K562 (cell line): ENCODE results near the gene SLC5A5. TPM values are rescaled to one million over a fixed set of nuclear protein-coding genes. Genes with fewer than 3 reads are reported as not detected.

Source experiments
- ATAC-seq: fragments of 200-7000 bp; cut with Tn5 transposase; 3 replicates; pipeline ENCODE4 v1.9.1; 2020; ENCODE audit warnings: moderate library complexity
- BruUV-seq: library from RNA; stranded (reverse); fragments of 400-500 nt; replicated peaks from 2 replicates; lab custom pipeline; 2021; lab: Mats Ljungman, UMichigan
- CTCF ChIA-PET: fragments of 300-600 bp; formaldehyde crosslinking; extraction: SDS; loops from one replicate; lab custom pipeline; 2021; ENCODE audit warnings: low intra/inter-chr PET ratio; lab: Yijun Ruan, JAX
- POLR2A ChIA-PET: fragments of 300-600, 350-650 bp; sonication (Branson Sonifier 250); formaldehyde crosslinking; extraction: SDS; loops from one replicate; lab custom pipeline; 2021; ENCODE audit warnings: antibody characterized with exemption, inconsistent platforms; lab: Yijun Ruan, JAX
- DNase-seq, 4 experiments: peaks; one replicate each; pipeline versions ENCODE4 v3.0.0 to v3.0.0-alpha.2; 2011 to 2018; ENCODE audit warnings: low spot score in 3 of 4, mixed read lengths in 3 of 4; ENCODE audit errors: extremely low read depth in 1 of 4
- FAIRE-seq: peaks from 2 replicates; lab custom pipeline; 2011; peaks lifted over from hg19 to GRCh38; lab: Jason Lieb, UNC
- H2AFZ ChIP-seq: 2 replicates; pipeline ENCODE4 v1.6.0; 2011; ENCODE audit warnings: low read depth, low read length, control low read depth, inconsistent platforms
- H3K27ac ChIP-seq: fragments of 200-600 bp; 3 replicates; pipeline ENCODE4 v1.8.0; 2011; ENCODE audit warnings: low read depth, mild to moderate bottlenecking, control low read depth, inconsistent platforms, low read length, moderate library complexity, mixed read lengths; ENCODE audit errors: extremely low read depth
- H3K27me3 ChIP-seq, 2 experiments: fragments of 300-600 bp in 1 of 2; 2 replicates in 1 of 2; 3 replicates in 1 of 2; pipeline versions ENCODE4 v1.6.0 to v1.8.0; 2011; ENCODE audit warnings: inconsistent platforms in 2 of 2, low read length in 2 of 2, mild to moderate bottlenecking in 1 of 2, mixed read lengths in 1 of 2, moderate library complexity in 1 of 2; ENCODE audit not compliant: control insufficient read depth in 2 of 2, insufficient read depth in 2 of 2
- H3K36me3 ChIP-seq: fragments of 300-600 bp; 3 replicates; pipeline ENCODE4 v1.8.0; 2011; ENCODE audit warnings: mild to moderate bottlenecking, low read length, inconsistent platforms; ENCODE audit not compliant: control insufficient read depth, insufficient read depth
- H3K4me1 ChIP-seq, 2 experiments: fragments of 200-600 bp in 1 of 2; replicated peaks in 1 of 2; 2 replicates in 1 of 2; 3 replicates in 1 of 2; pipeline versions ENCODE4 v1.5.1 to v1.8.0; 2011; ENCODE audit warnings: inconsistent platforms in 2 of 2, low read length in 2 of 2, mild to moderate bottlenecking in 1 of 2, mixed read lengths in 1 of 2, moderate library complexity in 1 of 2; ENCODE audit not compliant: control insufficient read depth in 2 of 2, insufficient read depth in 2 of 2
- H3K4me2 ChIP-seq: 2 replicates; pipeline ENCODE4 v1.6.1; 2011; ENCODE audit warnings: low read length, control low read depth, inconsistent platforms, mixed read lengths; ENCODE audit not compliant: insufficient read depth
- H3K4me3 ChIP-seq: fragments of 200-600 bp; sonication (generic), shearing (Covaris generic); 2 replicates; pipeline ENCODE4 v1.5.1; 2016; ENCODE audit warnings: control low read depth, inconsistent platforms
- H3K79me2 ChIP-seq: fragments of 200-600 bp; 3 replicates; pipeline ENCODE4 v1.8.0; 2011; ENCODE audit warnings: low read length, inconsistent platforms; ENCODE audit not compliant: control insufficient read depth, insufficient read depth
- H3K9ac ChIP-seq, 2 experiments: 2 replicates each; pipeline versions ENCODE4 v1.6.0 to v1.6.1; 2011; ENCODE audit warnings: low read depth in 2 of 2, low read length in 2 of 2, control low read depth in 1 of 2, inconsistent platforms in 1 of 2, mild to moderate bottlenecking in 1 of 2, mixed read lengths in 1 of 2; ENCODE audit not compliant: insufficient read depth in 1 of 2
- H3K9me1 ChIP-seq: one replicate; pipeline ENCODE4 v1.6.0; 2011; ENCODE audit warnings: inconsistent platforms, mild to moderate bottlenecking, low read length, moderate library complexity; ENCODE audit not compliant: control insufficient read depth, insufficient read depth
- H3K9me3 ChIP-seq: replicated peaks from 2 replicates; pipeline ENCODE4 v1.5.1; 2011; ENCODE audit warnings: low read depth, low read length, inconsistent platforms; ENCODE audit not compliant: control insufficient read depth, insufficient read depth
- H4K20me1 ChIP-seq: replicated peaks from 2 replicates; pipeline ENCODE4 v1.6.1; 2011; ENCODE audit warnings: low read length, inconsistent platforms, mixed read lengths; ENCODE audit not compliant: control insufficient read depth, insufficient read depth
- CCAR2 ChIP-seq: fragments of 200-400 bp; formaldehyde crosslinking; IDR thresholded peaks from 2 replicates; pipeline ENCODE4 v1.6.1; 2017; ENCODE audit warnings: mild to moderate bottlenecking, low read depth, low read length
- CREBBP ChIP-seq: IDR thresholded peaks from one replicate; pipeline ENCODE4 v1.6.1; 2012; ENCODE audit warnings: low read depth, mild to moderate bottlenecking, control low read depth, inconsistent platforms, low read length
- DNMT1 ChIP-seq: fragments of 450-650 bp; IDR thresholded peaks from 2 replicates; pipeline ENCODE4 v1.6.1; 2016; ENCODE audit warnings: antibody characterized with exemption, mild to moderate bottlenecking
- GABPB2 ChIP-seq: fragments of 250-450 bp; sonication (Bioruptor Pico); conservative IDR thresholded peaks from 2 replicates; pipeline ENCODE4 v1.5.1; 2021; ENCODE audit warnings: mild to moderate bottlenecking
- HDAC8 ChIP-seq: fragments of 450-650 bp; IDR thresholded peaks from 2 replicates; pipeline ENCODE4 v1.6.1; 2016; ENCODE audit warnings: mild to moderate bottlenecking, missing genetic modification characterization, moderate library complexity, missing compliant biosample characterization
- HNRNPLL ChIP-seq: fragments of 200-400 bp; formaldehyde crosslinking; IDR thresholded peaks from 2 replicates; pipeline ENCODE4 v1.6.1; 2017; ENCODE audit warnings: low read length, low read depth, mild to moderate bottlenecking; ENCODE audit not compliant: poor library complexity, severe bottlenecking
- NELFE ChIP-seq: IDR thresholded peaks from 2 replicates; pipeline ENCODE4 v1.6.1; 2011; ENCODE audit warnings: mild to moderate bottlenecking; ENCODE audit not compliant: insufficient read depth, insufficient read length
- NR4A1 ChIP-seq, 2 experiments: fragments of 250-450 bp in 1 of 2; fragments of 450-650 bp in 1 of 2; sonication (Bioruptor Pico) in 1 of 2; IDR thresholded peaks; 2 replicates each; pipeline versions ENCODE4 v1.4.0 to v1.6.1; 2016 to 2020; ENCODE audit warnings: mild to moderate bottlenecking in 2 of 2, missing compliant biosample characterization in 1 of 2, missing genetic modification characterization in 1 of 2, moderate library complexity in 1 of 2
- SRSF1 ChIP-seq: fragments of 200-400 bp; formaldehyde crosslinking; IDR thresholded peaks from 2 replicates; pipeline ENCODE4 v1.6.1; 2017; ENCODE audit warnings: mild to moderate bottlenecking, low read depth, low read length, moderate library complexity
- ZNF121 ChIP-seq: sonication (generic); formaldehyde crosslinking; conservative IDR thresholded peaks from 2 replicates; pipeline ENCODE4 v1.8.0; 2022; ENCODE audit warnings: missing genetic modification reagents
- ZNF212 ChIP-seq: fragments of 450-650 bp; formaldehyde crosslinking; IDR thresholded peaks from 2 replicates; pipeline ENCODE4 v1.4.0; 2020; ENCODE audit warnings: mild to moderate bottlenecking
- WGBS: fragments of 100-300 bp; shearing (Covaris generic); methylation state at CpG from one replicate; pipeline ENCODE4 v1.1.6; 2016; ENCODE audit warnings: low coverage, mixed read lengths; ENCODE audit not compliant: insufficient coverage; ENCODE audit errors: missing lambda C conversion rate; 5-methylcytosine and 5-hydroxymethylcytosine counted together
- in situ Hi-C: fragments of 300-500 bp; cut with MboI; formaldehyde crosslinking; loops from 4 replicates; pipeline ENCODE4 v1.15.0; 2018; ENCODE audit warnings: inconsistent platforms, mixed read lengths
- intact Hi-C: fragments of 100-400 bp; cut with micrococcal nuclease; formaldehyde crosslinking; loops from 2 replicates; pipeline ENCODE4 v1.14.2; 2022
- polyA plus RNA-seq, 8 experiments: library from polyadenylated mRNA; depleted of rRNA in 4 of 8; stranded (reverse) in 5 of 8; unstranded in 3 of 8; fragments of >200 nt; fragmentation: Nextera tagmentation in 2 of 8; fragmentation: Illumina TruSeq in 1 of 8; extraction: Ambion mirVana in 2 of 8; extraction: Trizol in 1 of 8; gene quantifications; 2 replicates each; pipeline versions ENCODE4 v1.2.1 to v1.2.3, GENCODE V29; 2011 to 2014; ENCODE audit warnings: inconsistent platforms in 1 of 8, missing spikeins in 1 of 8
- total RNA-seq, 7 experiments: library from RNA; depleted of rRNA in 6 of 7; stranded (reverse); fragments of >200 nt in 6 of 7; fragmentation: Illumina TruSeq in 2 of 7; extraction: Trizol in 2 of 7; gene quantifications; 2 replicates each; pipeline versions ENCODE4 v1.2.1 to v1.2.3, GENCODE V29; 2011 to 2021; ENCODE audit warnings: low replicate concordance in 1 of 7
- TF ChIP-seq, protein P1 (sequence below): sonication (generic); formaldehyde crosslinking; IDR thresholded peaks from 2 replicates; pipeline ENCODE4 v1.8.1; 2023; ENCODE audit warnings: mild to moderate bottlenecking, missing genetic modification reagents
- TF ChIP-seq, protein P2 (sequence below): fragments of 250-450 bp; sonication (Bioruptor Pico); IDR thresholded peaks from 2 replicates; pipeline ENCODE4 v1.8.0; 2021; ENCODE audit warnings: borderline replicate concordance, mild to moderate bottlenecking, moderate library complexity; ENCODE audit not compliant: poor library complexity, severe bottlenecking
- TF ChIP-seq, protein P3 (sequence below): conservative IDR thresholded peaks from 2 replicates; pipeline ENCODE4 v1.6.1; 2011; ENCODE audit warnings: low read depth, mild to moderate bottlenecking, low read length; ENCODE audit not compliant: control insufficient read depth
- TF ChIP-seq, protein P4 (sequence below): fragments of 250-450 bp; sonication (Bioruptor Pico); IDR thresholded peaks from 2 replicates; pipeline ENCODE4 v1.8.0; 2021; ENCODE audit warnings: moderate library complexity, mild to moderate bottlenecking, inconsistent platforms
- TF ChIP-seq, protein P5 (sequence below): sonication (generic); IDR thresholded peaks from 2 replicates; pipeline ENCODE4 v1.6.1; 2016

Gene SLC5A5
- total and polyA plus RNA-seq, 9 of the 15 experiments (the other 6 are each of a cell fraction or from before 2014, with no cell fraction given), result 0.10 to 0.73 (median 0.23) TPM

DNA sequence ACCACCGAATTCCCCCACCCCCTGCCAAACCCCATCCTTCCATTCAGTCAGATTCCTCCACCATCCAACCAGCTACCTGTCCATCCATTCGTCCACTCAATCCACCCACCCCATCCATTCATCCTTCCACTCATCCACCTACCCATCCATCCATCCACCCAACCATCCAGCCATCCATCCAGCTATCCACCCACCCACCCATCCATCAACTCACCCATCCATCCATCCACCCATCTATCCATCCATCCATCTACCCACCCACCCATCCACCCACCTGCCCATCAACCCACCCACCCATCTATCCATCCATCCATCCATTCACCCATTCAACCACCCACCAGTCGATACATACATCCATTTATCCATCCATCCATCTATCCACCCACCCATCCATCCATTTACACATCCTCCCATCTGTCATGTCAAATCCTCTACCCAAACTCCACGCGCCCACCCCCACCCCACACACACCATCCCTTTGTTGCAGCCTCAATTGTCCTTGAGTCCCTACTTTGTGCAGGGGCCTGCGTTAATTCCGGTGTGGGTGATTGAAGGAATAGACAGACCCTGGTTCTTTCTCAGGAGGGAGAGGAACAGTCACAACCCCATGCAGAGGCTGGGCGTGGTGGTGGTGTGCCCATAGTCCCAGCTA lies 5.3 kb upstream of the SLC5A5 start:
- H3K9ac ChIP-seq, result peak overlapping the region in 1 of 2 experiments; percentile 84; a peak in 1 of 4 replicates
- ATAC-seq (no peak), DNase-seq (no peak), FAIRE-seq (no peak)
- intact Hi-C loops, result loop anchor here (10.0 kb wide), 1 partner anchor 188 kb away; no protein-coding TSS in a partner anchor
- POLR2A ChIA-PET, result interaction anchor here (0.7 to 4.2 kb wide), 7 partner anchors 14 to 436 kb away, joined by 3 to 42 read pairs (median 4); partner anchors contain the start of gene CCDC124
- 57% methylated on average over 8 of the region's 8 CpGs for WGBS
- no peak overlapping the region for H3K4me3 ChIP-seq
- peaks cover 33% of the 10 kb centered on the region for H3K36me3 ChIP-seq
- H3K79me2 ChIP-seq, result peaks cover 21% of the 10 kb centered on the region
- no peaks in the 10 kb centered on the region for H3K9me3 ChIP-seq
- H3K27ac ChIP-seq, result no peak overlapping the region
- CTCF ChIA-PET, result no interaction called here
- in situ Hi-C loops, result loop anchor here (5.0 kb wide), 1 partner anchor 61 kb away; no protein-coding TSS in a partner anchor
- no peaks in the 10 kb centered on the region for H3K27me3 ChIP-seq
- 0 out of 2 replicates have a peak overlapping the region, but pooled peaks have one; percentile 1 for H2AFZ ChIP-seq
- no TSS peak for BruUV-seq
- H4K20me1 ChIP-seq, result peaks cover 41% of the 10 kb centered on the region
- peaks cover 17 to 53% of the 10 kb centered on the region in 2 experiments; a peak in 4 of 5 replicates for H3K4me1 ChIP-seq
- H3K4me2 ChIP-seq, result no peak overlapping the region
- peaks cover 3% of the 10 kb centered on the region for H3K9me1 ChIP-seq
- peak; percentile 77 for TF ChIP-seq HNRNPLL
- no peak for TF ChIP-seq HDAC8 (tag)
- TF ChIP-seq, protein P1, sequence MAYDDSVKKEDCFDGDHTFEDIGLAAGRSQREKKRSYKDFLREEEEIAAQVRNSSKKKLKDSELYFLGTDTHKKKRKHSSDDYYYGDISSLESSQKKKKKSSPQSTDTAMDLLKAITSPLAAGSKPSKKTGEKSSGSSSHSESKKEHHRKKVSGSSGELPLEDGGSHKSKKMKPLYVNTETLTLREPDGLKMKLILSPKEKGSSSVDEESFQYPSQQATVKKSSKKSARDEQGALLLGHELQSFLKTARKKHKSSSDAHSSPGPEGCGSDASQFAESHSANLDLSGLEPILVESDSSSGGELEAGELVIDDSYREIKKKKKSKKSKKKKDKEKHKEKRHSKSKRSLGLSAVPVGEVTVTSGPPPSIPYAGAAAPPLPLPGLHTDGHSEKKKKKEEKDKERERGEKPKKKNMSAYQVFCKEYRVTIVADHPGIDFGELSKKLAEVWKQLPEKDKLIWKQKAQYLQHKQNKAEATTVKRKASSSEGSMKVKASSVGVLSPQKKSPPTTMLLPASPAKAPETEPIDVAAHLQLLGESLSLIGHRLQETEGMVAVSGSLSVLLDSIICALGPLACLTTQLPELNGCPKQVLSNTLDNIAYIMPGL (CRISPR knock-in tag), result no peak
- TF ChIP-seq CCAR2, result peak; percentile 99
- TF ChIP-seq ZNF121 (CRISPR knock-in tag), result 0 out of 2 replicates have a peak, but pooled peaks have one; percentile 6
- TF ChIP-seq GABPB2, result no peak
- peak; percentile 48 for TF ChIP-seq CREBBP
- TF ChIP-seq SRSF1, result no peak
- TF ChIP-seq, protein P2, sequence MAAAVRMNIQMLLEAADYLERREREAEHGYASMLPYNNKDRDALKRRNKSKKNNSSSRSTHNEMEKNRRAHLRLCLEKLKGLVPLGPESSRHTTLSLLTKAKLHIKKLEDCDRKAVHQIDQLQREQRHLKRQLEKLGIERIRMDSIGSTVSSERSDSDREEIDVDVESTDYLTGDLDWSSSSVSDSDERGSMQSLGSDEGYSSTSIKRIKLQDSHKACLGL, result no peak
- no peak for TF ChIP-seq DNMT1
- no peak for TF ChIP-seq NELFE
- TF ChIP-seq, protein P3, sequence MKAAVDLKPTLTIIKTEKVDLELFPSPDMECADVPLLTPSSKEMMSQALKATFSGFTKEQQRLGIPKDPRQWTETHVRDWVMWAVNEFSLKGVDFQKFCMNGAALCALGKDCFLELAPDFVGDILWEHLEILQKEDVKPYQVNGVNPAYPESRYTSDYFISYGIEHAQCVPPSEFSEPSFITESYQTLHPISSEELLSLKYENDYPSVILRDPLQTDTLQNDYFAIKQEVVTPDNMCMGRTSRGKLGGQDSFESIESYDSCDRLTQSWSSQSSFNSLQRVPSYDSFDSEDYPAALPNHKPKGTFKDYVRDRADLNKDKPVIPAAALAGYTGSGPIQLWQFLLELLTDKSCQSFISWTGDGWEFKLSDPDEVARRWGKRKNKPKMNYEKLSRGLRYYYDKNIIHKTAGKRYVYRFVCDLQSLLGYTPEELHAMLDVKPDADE, result 0 out of 2 replicates have a peak, but pooled peaks have one; percentile 4
- no peak for TF ChIP-seq ZNF212
- TF ChIP-seq NR4A1 (CRISPR knock-in tag; IDR thresholded peaks at IDR 0.05), result no peak
- no peak for TF ChIP-seq NR4A1 (tag; IDR thresholded peaks at IDR 0.05)
- TF ChIP-seq, protein P4, sequence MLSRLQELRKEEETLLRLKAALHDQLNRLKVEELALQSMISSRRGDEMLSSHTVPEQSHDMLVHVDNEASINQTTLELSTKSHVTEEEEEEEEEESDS (CRISPR knock-in tag), result no peak
- TF ChIP-seq, protein P5, sequence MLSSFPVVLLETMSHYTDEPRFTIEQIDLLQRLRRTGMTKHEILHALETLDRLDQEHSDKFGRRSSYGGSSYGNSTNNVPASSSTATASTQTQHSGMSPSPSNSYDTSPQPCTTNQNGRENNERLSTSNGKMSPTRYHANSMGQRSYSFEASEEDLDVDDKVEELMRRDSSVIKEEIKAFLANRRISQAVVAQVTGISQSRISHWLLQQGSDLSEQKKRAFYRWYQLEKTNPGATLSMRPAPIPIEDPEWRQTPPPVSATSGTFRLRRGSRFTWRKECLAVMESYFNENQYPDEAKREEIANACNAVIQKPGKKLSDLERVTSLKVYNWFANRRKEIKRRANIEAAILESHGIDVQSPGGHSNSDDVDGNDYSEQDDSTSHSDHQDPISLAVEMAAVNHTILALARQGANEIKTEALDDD, result no peak
